GM19452 (cell line): Measurements from ENCODE around the gene PDPK1.

ENCODE experiments used
- ATAC-seq: cut with Tn5 transposase; IDR thresholded peaks from one replicate; pipeline ENCODE4 v1.9.1; 2021; ENCODE audit not compliant: unreplicated experiment

Gene PDPK1

GRCh38 chr16:2507052-2507659, 30.7 kb upstream of the PDPK1 start:
- no peak for ATAC-seq

DNA sequence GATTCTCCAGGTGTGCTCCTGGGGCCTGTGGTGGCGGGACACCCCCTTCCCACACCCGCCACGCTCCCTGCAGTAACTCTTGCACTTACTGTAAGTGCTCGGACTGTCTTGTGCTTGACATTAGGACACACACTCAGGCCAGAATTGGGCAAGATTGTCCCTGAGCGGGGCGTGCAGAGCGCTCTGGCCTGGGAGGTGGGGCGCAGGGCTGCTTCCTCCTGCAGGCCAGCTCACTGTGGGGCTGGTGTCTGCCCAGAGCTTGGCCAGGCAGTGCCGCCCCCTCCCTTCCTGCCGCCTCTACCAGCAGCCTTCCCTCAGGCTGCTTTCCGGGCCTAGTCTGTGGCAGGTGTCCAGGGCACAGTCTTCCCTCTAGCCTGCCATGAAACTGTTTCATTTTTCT, 30.2 kb upstream of the PDPK1 start:
- no peak for ATAC-seq

- no peak for ATAC-seq
These were observed 29.0 kb upstream of the PDPK1 start for GRCh38 chr16:2508722-2509400.

GRCh38 chr16:2511128-2511800, 26.6 kb upstream of the PDPK1 start:
- no peak for ATAC-seq

- ATAC-seq = no peak
These were observed 25.7 kb upstream of the PDPK1 start for GRCh38 chr16:2511996-2512734.

DNA sequence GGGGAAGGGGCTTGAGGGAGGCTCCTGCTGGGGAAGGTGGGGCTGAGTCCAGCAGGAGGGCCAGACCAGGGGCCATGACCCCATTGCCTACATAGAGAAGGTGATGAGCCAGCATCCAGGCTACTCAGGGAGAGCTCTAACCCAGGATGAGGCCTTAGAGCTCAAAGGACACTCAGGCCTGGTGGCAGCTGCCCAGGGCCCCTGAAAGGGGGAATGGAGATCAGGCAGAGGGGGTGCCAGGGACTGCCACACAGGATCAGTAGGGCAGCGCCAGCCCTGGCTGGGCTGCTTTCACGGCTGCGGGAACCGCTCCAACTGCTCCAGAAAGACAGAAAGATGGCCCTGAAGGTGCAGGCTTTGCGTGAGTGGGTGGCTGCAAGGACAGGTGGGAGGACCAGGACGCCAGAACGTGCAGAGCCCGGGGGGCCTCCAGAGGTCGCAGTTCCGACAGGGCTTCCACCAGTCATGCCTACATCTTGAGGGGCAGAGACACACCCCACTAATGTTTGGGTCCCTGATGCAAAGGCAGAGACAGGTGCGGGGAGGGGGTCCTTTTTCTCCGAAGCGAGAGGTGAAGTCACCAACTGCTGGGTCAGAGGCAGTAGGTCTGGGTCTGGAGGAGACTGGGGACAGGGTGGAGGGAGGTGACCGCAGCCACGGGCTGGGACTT, 25.0 kb upstream of the PDPK1 start:
- peak; percentile 4 for ATAC-seq

GRCh38 chr16:2513405-2514332, 24.2 kb upstream of the PDPK1 start, which contains the start of gene ATP6V0C:
TSS of gene ATP6V0C (plus strand) at chr16:2513952. CDS start at chr16:2514104, 152 bp downstream.
- ATAC-seq = peak; percentile 71

- no peak for ATAC-seq
These were observed 23.3 kb upstream of the PDPK1 start for GRCh38 chr16:2514333-2515179.

DNA sequence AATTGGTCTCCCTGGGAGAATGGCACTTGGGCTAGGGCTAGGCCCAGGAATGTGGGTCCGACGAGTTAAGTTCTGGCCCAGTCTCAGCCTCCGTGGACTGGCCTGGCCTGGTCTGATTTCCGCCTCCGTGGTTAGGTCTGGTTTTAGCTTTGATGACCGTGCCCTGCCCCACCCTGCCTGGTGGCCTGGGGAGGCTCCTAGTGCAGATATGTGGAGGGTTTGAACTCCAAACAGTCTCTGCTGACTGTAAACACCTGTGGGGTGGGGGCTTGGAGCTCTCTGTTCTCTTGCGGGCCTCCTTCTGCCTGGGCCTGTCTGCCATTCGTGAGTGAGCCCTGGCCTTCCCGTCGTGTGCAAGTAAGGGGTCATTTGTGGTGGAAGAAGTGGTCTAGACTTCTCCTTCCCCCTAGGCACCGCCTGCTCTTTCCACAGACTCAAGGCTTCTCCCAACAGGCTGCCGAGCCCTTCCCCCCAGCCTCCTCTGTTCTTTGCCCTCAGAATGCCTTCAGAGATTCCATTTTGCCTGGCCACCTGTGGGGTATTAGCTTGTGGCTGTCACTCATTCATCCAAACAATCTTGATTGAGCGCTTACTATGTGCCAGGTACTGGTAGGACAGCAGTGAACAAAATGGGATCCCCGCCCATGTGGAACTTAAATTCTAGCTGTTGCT, 22.5 kb upstream of the PDPK1 start:
- ATAC-seq = no peak

GRCh38 chr16:2516391-2517240, 21.2 kb upstream of the PDPK1 start:
- ATAC-seq = no peak

GRCh38 chr16:2517954-2518605, 19.7 kb upstream of the PDPK1 start:
- no peak for ATAC-seq

DNA sequence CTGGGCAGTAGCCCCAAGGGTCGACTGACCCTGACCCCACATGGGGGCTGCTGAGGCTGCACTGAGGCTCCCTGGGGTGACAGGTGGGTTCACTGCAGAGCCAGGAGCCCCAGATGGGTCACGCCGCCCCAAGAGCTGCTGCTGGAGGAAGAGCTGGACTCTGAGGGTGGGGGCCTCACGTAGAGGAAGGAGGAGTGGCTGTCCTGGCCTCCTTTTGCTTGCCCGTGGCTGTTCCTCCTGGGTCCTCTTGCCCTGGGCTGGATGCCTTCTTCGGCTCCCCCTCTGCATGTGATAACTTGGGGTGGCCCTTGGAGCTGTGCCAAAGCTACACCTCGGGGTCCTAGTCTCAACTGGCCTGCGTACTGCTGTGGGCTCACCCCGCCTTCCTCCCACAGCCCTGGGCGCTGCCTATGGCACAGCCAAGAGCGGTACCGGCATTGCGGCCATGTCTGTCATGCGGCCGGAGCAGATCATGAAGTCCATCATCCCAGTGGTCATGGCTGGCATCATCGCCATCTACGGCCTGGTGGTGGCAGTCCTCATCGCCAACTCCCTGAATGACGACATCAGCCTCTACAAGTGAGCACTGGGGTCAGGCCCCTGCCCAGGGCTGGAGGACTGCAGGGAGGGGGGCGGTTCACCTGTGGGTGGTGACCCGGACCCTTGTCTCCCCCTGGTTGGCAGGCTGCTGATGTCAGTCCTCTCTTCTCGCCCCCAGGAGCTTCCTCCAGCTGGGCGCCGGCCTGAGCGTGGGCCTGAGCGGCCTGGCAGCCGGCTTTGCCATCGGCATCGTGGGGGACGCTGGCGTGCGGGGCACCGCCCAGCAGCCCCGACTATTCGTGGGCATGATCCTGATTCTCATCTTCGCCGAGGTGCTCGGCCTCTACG, 18.8 kb upstream of the PDPK1 start:
- ATAC-seq = no peak

DNA sequence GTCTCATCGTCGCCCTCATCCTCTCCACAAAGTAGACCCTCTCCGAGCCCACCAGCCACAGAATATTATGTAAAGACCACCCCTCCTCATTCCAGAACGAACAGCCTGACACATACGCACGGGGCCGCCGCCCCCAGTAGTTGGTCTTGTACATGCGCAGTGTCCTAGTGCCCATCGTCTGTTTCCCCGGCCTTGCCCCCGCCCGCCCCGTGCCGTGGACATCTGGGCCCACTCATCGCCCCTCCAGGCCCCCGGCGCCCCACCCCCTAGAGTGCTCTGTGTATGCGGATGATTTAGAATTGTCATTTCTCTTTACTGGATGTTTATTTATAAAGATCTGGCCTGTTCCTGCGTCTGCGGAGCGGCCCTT, 18.1 kb upstream of the PDPK1 start:
- no peak for ATAC-seq

DNA sequence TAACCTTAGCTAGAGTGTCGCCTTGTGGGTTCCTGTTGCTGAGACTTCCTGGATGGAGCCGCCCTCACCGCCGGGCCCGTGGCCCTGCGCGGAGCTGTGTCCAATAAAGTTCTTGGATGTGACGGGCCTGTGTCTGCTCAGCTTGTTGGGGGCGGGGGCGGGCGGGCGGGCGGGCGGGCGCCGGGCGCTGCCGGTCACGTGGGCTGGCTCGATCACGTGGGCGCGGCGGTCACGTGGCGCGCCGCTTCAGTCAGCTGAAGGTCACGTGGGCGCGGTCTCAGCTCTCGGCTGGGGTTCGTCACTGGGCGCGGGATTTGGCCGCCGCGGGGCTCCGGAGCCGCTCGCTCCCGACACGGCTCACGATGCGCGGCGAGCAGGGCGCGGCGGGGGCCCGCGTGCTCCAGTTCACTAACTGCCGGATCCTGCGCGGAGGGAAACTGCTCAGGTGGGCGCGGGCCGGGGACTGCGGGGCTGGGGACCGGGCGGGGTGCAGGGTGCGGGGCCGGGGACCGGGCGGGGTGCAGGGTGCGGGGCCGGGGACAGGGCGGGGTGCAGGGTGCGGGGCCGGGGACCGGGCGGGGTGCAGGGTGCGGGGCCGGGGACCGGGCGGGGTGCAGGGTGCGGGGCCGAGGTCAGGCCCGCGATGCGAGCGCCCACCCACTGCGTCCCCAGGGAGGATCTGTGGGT, 17.6 kb upstream of the PDPK1 start, which contains the start of gene AMDHD2:
TSS of gene AMDHD2 (plus strand) at position 275 of the 687 bp plus-strand sequence. CDS start at position 363, 88 bp downstream.
- ATAC-seq = peak; percentile 49

DNA sequence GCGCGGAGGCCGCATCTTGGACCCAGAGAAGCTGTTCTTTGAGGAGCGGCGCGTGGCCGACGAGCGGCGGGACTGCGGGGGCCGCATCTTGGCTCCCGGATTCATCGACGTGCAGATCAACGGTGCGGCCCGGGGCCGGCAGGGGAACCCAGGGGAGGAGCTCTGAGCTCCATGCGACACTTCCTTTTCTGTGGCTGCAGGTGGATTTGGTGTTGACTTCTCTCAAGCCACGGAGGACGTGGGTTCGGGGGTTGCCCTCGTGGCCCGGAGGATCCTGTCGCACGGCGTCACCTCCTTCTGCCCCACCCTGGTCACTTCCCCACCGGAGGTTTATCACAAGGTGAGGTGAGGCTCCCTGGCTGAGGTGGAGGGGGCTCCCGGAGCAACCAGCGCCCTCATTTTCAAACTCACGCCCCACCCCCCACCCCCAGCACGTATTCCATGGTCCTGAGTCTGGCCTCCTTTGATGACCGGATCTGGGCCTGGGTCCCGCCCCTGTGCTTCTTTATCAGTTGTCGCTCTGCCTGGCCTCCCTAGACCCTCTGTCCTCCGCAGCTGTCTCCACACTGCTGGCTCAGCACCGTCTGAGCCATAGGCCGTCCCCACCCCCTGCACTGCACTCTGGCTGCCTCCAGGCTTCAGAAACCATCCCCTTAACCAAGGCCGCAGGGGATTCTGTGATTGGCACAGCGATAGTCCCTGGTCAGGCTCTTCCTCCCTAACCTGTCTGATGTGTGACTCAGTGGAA, 16.9 kb upstream of the PDPK1 start:
- ATAC-seq = peak; percentile 33
